ENCODE measurements around the gene RBL2. TPM values are rescaled to one million over a fixed set of nuclear protein-coding genes. Genes with fewer than 3 reads are reported as not detected.

Gene RBL2
- total and polyA plus RNA-seq, 9 of the 15 experiments (the other 6 are each of a cell fraction or from before 2014, with no cell fraction given), result 7.8 to 76.3 (median 28.5) TPM

GRCh38 chr16:53476867-53477266, 42.6 kb downstream of the RBL2 start:
- no peaks in the 10 kb centered on the region for H3K79me2 ChIP-seq (ENCODE audit: control insufficient read depth, insufficient read depth, low read length)
- no peak overlapping the region for H3K9ac ChIP-seq (ENCODE audit: insufficient read depth in 1 of 2, low read depth in 2 of 2, low read length in 2 of 2)
- in situ Hi-C loops (cut with MboI) (no loop called here), intact Hi-C loops (cut with micrococcal nuclease) (no loop called here)
- FAIRE-seq (no peak), ATAC-seq (no peak), DNase-seq (ENCODE audit: extremely low read depth in 1 of 4, low spot score in 3 of 4) (no peak)
- CTCF ChIA-PET (ENCODE audit: low intra/inter-chr PET ratio), result no interaction called here
- peaks cover 57% of the 10 kb centered on the region for H3K36me3 ChIP-seq (ENCODE audit: control insufficient read depth, insufficient read depth, low read length)
- H3K9me1 ChIP-seq (ENCODE audit: control insufficient read depth, insufficient read depth, low read length), result no peaks in the 10 kb centered on the region
- POLR2A ChIA-PET, result interaction anchor here (0.8 kb wide), 1 partner anchor 12 kb away, joined by 3 read pairs; no protein-coding TSS in a partner anchor
- H3K4me1 ChIP-seq (replicated peaks in 1 of 2; ENCODE audit: control insufficient read depth in 2 of 2, insufficient read depth in 2 of 2, low read length in 2 of 2), result no peaks in the 10 kb centered on the region
- H3K9me3 ChIP-seq (replicated peaks; ENCODE audit: control insufficient read depth, insufficient read depth, low read depth, low read length), result no peaks in the 10 kb centered on the region
- H2AFZ ChIP-seq (ENCODE audit: low read depth, low read length), result no peak overlapping the region
- TF ChIP-seq ZNF408 (CRISPR knock-in tag; IDR thresholded peaks at IDR 0.05; ENCODE audit: low read depth), result no peak
- no peak overlapping the region for H3K4me2 ChIP-seq (ENCODE audit: insufficient read depth, low read length)
- no peaks in the 10 kb centered on the region for H3K27me3 ChIP-seq (ENCODE audit: control insufficient read depth in 2 of 2, insufficient read depth in 2 of 2, low read length in 2 of 2)
- H3K4me3 ChIP-seq, result no peak overlapping the region
- BruUV-seq (replicated peaks), result no TSS peak
- H3K27ac ChIP-seq (ENCODE audit: extremely low read depth, low read depth, low read length), result no peak overlapping the region
- no peaks in the 10 kb centered on the region for H4K20me1 ChIP-seq (replicated peaks; ENCODE audit: control insufficient read depth, insufficient read depth, low read length)
- 83% methylated on average over 2 of the region's 2 CpGs for WGBS (ENCODE audit: insufficient coverage, low coverage, missing lambda C conversion rate)

GRCh38 chr16:53478965-53479364, 44.7 kb downstream of the RBL2 start:
- Histone ChIP-seq H3K9me1 (ENCODE audit: control insufficient read depth, insufficient read depth, low read length) (no peaks in the 10 kb centered on the region), H3K27ac (ENCODE audit: extremely low read depth, low read depth, low read length) (no peak overlapping the region), H3K4me2 (ENCODE audit: insufficient read depth, low read length) (no peak overlapping the region), H3K27me3 (ENCODE audit: control insufficient read depth in 2 of 2, insufficient read depth in 2 of 2, low read length in 2 of 2) (no peaks in the 10 kb centered on the region), H2AFZ (ENCODE audit: low read depth, low read length) (no peak overlapping the region), H3K79me2 (ENCODE audit: control insufficient read depth, insufficient read depth, low read length) (no peaks in the 10 kb centered on the region), H3K4me1 (replicated peaks in 1 of 2; ENCODE audit: control insufficient read depth in 2 of 2, insufficient read depth in 2 of 2, low read length in 2 of 2) (no peaks in the 10 kb centered on the region), H3K36me3 (ENCODE audit: control insufficient read depth, insufficient read depth, low read length) (peaks cover 67% of the 10 kb centered on the region), H3K9me3 (replicated peaks; ENCODE audit: control insufficient read depth, insufficient read depth, low read depth, low read length) (no peaks in the 10 kb centered on the region; the same call in 1 of the 2 replicates), H4K20me1 (replicated peaks; ENCODE audit: control insufficient read depth, insufficient read depth, low read length) (no peaks in the 10 kb centered on the region), H3K9ac (ENCODE audit: insufficient read depth in 1 of 2, low read depth in 2 of 2, low read length in 2 of 2) (no peak overlapping the region), H3K4me3 (no peak overlapping the region)
- BruUV-seq (replicated peaks), result no TSS peak
- ATAC-seq (no peak), DNase-seq (ENCODE audit: extremely low read depth in 1 of 4, low spot score in 3 of 4) (no peak), FAIRE-seq (no peak)
- WGBS (ENCODE audit: insufficient coverage, low coverage, missing lambda C conversion rate), result 97% methylated on average over 5 of the region's 5 CpGs
- POLR2A ChIA-PET, result interaction anchor here (1.3 kb wide), 1 partner anchor 8 kb away, joined by 3 read pairs; no protein-coding TSS in a partner anchor
- intact Hi-C loops (cut with micrococcal nuclease), result no loop called here
- CTCF ChIA-PET (ENCODE audit: low intra/inter-chr PET ratio), result interaction anchor here (0.6 kb wide), 1 partner anchor 18 kb away, joined by 5 read pairs; no protein-coding TSS in a partner anchor
- in situ Hi-C loops (cut with MboI), result no loop called here
- no peak for TF ChIP-seq PCBP2 (IDR thresholded peaks at IDR 0.05; ENCODE audit: low read depth, low read length, poor library complexity, severe bottlenecking)
- no peak for TF ChIP-seq SAP30 (IDR thresholded peaks at IDR 0.05; ENCODE audit: borderline replicate concordance, insufficient read depth, low read depth, low read length, poor library complexity, severe bottlenecking)
- no peak for TF ChIP-seq PHF21A (IDR thresholded peaks at IDR 0.05; ENCODE audit: borderline replicate concordance, low read depth)
- no peak for TF ChIP-seq GTF2E2 (tag; IDR thresholded peaks at IDR 0.05)
- no peak for TF ChIP-seq CTCFL (IDR thresholded peaks at IDR 0.05; ENCODE audit: borderline replicate concordance, insufficient read depth, low read depth, low read length, poor library complexity, severe bottlenecking)
- no peak for TF ChIP-seq ERF (CRISPR knock-in tag; IDR thresholded peaks at IDR 0.05)
- no peak for TF ChIP-seq RHOXF2B (CRISPR knock-in tag; conservative IDR thresholded peaks at IDR 0.05)
- TF ChIP-seq TAF1 (IDR thresholded peaks at IDR 0.05; ENCODE audit: control insufficient read depth, extremely low read depth, insufficient read depth, low read length, severe bottlenecking), result no peak
- TF ChIP-seq FIP1L1 (IDR thresholded peaks at IDR 0.05; ENCODE audit: low read depth, low read length, poor library complexity, severe bottlenecking), result no peak
- no peak for TF ChIP-seq SAFB (IDR thresholded peaks at IDR 0.05; ENCODE audit: borderline replicate concordance, low read depth, low read length)
- no peak for TF ChIP-seq HDAC8 (tag; IDR thresholded peaks at IDR 0.05)
